ENCODE results near the gene GABRA4.

DNA sequence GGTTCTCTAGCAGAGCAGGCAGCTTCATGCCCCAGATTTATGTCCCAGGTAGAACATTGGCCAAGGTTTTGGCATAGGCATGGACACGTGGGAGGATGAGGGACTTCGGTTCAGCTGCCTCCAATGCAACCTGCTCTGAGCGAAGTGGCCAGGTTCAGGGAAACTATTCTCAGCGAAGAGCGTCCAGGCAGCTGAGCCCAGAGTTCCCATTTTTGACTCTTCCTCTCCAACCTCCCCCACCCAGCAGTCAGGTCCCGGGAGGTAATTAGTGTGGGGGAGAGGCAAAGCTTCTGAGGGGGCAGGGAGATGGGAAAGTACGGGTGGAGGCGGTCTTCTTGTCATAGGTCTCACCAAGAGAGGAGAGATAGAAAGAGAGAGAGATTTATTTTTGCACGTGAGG is 1.0 kb downstream of the GABRA4 start:
- TF ChIP-seq POLR2AphosphoS5 (IDR thresholded peaks at IDR 0.05; ENCODE audit: low read depth, low read length), result no peak
- no peak for TF ChIP-seq SPI1 (IDR thresholded peaks at IDR 0.05; ENCODE audit: low read depth, low read length)

Measured in GM12891 (cell line).